ENCODE measurements around the gene ARHGEF33.
A peak's percentile ranks its signal among the peaks of the same experiment; 100 is the strongest.

Gene ARHGEF33

DNA sequence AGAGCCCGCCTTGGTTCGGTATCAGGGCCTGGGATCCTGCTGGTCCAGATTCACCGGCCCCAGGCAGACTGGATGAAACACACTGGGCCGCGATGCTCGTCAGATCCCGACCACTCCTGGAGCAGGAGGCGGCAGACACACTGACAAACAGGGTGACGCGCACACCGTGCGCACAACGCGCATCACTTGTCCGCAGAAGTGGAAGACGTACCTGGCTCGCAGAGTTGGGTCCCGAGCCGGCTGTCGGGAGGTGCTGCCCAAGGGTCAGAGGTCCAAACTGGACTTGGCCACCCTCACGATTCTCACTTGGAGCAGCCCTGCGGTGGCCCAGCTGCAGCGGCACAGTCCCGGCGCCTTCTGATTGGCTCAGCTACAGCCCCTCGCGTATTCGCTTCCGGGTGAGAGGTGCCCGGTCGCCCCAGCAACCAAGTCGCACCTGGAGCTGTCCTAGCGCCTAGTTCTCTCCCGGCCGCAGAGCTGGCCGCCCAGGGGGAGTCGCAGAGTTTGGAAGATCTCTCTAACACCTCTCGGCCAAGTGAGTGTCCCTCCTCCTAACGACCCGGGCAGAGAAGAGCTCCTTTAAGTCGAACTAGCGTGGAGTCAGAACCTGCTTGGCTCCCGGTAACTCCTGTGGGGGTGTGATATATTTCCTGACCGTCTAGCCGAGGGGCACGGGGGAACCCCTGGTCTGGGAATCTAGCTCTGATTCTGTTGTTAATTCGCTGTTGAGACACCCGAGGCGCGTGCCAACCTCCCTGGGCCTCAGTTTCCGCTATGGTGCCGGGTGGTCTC is 13.9 kb upstream of the ARHGEF33 start, which contains the start of the genes DHX57 and MORN2 (continued):
- TF ChIP-seq, protein P1, sequence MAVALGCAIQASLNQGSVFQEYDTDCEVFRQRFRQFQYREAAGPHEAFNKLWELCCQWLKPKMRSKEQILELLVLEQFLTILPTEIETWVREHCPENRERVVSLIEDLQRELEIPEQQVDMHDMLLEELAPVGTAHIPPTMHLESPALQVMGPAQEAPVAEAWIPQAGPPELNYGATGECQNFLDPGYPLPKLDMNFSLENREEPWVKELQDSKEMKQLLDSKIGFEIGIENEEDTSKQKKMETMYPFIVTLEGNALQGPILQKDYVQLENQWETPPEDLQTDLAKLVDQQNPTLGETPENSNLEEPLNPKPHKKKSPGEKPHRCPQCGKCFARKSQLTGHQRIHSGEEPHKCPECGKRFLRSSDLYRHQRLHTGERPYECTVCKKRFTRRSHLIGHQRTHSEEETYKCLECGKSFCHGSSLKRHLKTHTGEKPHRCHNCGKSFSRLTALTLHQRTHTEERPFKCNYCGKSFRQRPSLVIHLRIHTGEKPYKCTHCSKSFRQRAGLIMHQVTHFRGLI (tag by site-specific recombination; IDR thresholded peaks at IDR 0.05) = no peak
- TF ChIP-seq ZNF138 (tag by site-specific recombination; IDR thresholded peaks at IDR 0.05; ENCODE audit: borderline replicate concordance) = no peak
- no peak for TF ChIP-seq ZNF16 (tag by site-specific recombination; IDR thresholded peaks at IDR 0.05; ENCODE audit: low read depth)
- no peak for TF ChIP-seq ZNF146 (tag by site-specific recombination; IDR thresholded peaks at IDR 0.05)
- TF ChIP-seq ZNF768 (tag by site-specific recombination; IDR thresholded peaks at IDR 0.05) = no peak
- TF ChIP-seq, protein P2, sequence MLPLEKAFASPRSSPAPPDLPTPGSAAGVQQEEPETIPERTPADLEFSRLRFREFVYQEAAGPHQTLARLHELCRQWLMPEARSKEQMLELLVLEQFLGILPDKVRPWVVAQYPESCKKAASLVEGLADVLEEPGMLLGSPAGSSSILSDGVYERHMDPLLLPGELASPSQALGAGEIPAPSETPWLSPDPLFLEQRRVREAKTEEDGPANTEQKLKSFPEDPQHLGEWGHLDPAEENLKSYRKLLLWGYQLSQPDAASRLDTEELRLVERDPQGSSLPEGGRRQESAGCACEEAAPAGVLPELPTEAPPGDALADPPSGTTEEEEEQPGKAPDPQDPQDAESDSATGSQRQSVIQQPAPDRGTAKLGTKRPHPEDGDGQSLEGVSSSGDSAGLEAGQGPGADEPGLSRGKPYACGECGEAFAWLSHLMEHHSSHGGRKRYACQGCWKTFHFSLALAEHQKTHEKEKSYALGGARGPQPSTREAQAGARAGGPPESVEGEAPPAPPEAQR (tag by site-specific recombination; IDR thresholded peaks at IDR 0.05) = no peak
- TF ChIP-seq ZNF704 (tag by site-specific recombination; IDR thresholded peaks at IDR 0.05) = no peak
- TF ChIP-seq ZNF610 (tag by site-specific recombination; IDR thresholded peaks at IDR 0.05; ENCODE audit: borderline replicate concordance) = no peak
- peak; percentile 13; the same call in 1 of the 2 replicates for TF ChIP-seq TRIM28 (IDR thresholded peaks at IDR 0.05; ENCODE audit: borderline replicate concordance, low read length)
- no peak for TF ChIP-seq ZFP69B (tag by site-specific recombination; IDR thresholded peaks at IDR 0.05)
- no peak for TF ChIP-seq ZNF221 (tag by site-specific recombination; IDR thresholded peaks at IDR 0.05; ENCODE audit: borderline replicate concordance)
- TF ChIP-seq ZNF707 (tag by site-specific recombination; IDR thresholded peaks at IDR 0.05) = no peak
- TF ChIP-seq MYNN (tag by site-specific recombination; IDR thresholded peaks at IDR 0.05; ENCODE audit: borderline replicate concordance) = no peak
- TF ChIP-seq ZNF560 (tag by site-specific recombination; IDR thresholded peaks at IDR 0.05; ENCODE audit: borderline replicate concordance) = no peak
- TF ChIP-seq ZNF48 (tag by site-specific recombination; IDR thresholded peaks at IDR 0.05) = no peak
- TF ChIP-seq ZNF544 (tag by site-specific recombination; IDR thresholded peaks at IDR 0.05) = no peak
- TF ChIP-seq, protein P3, sequence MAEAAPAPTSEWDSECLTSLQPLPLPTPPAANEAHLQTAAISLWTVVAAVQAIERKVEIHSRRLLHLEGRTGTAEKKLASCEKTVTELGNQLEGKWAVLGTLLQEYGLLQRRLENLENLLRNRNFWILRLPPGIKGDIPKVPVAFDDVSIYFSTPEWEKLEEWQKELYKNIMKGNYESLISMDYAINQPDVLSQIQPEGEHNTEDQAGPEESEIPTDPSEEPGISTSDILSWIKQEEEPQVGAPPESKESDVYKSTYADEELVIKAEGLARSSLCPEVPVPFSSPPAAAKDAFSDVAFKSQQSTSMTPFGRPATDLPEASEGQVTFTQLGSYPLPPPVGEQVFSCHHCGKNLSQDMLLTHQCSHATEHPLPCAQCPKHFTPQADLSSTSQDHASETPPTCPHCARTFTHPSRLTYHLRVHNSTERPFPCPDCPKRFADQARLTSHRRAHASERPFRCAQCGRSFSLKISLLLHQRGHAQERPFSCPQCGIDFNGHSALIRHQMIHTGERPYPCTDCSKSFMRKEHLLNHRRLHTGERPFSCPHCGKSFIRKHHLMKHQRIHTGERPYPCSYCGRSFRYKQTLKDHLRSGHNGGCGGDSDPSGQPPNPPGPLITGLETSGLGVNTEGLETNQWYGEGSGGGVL (tag by site-specific recombination; IDR thresholded peaks at IDR 0.05) = no peak
- TF ChIP-seq ZNF549 (tag by site-specific recombination; IDR thresholded peaks at IDR 0.05) = no peak
- TF ChIP-seq, protein P4, sequence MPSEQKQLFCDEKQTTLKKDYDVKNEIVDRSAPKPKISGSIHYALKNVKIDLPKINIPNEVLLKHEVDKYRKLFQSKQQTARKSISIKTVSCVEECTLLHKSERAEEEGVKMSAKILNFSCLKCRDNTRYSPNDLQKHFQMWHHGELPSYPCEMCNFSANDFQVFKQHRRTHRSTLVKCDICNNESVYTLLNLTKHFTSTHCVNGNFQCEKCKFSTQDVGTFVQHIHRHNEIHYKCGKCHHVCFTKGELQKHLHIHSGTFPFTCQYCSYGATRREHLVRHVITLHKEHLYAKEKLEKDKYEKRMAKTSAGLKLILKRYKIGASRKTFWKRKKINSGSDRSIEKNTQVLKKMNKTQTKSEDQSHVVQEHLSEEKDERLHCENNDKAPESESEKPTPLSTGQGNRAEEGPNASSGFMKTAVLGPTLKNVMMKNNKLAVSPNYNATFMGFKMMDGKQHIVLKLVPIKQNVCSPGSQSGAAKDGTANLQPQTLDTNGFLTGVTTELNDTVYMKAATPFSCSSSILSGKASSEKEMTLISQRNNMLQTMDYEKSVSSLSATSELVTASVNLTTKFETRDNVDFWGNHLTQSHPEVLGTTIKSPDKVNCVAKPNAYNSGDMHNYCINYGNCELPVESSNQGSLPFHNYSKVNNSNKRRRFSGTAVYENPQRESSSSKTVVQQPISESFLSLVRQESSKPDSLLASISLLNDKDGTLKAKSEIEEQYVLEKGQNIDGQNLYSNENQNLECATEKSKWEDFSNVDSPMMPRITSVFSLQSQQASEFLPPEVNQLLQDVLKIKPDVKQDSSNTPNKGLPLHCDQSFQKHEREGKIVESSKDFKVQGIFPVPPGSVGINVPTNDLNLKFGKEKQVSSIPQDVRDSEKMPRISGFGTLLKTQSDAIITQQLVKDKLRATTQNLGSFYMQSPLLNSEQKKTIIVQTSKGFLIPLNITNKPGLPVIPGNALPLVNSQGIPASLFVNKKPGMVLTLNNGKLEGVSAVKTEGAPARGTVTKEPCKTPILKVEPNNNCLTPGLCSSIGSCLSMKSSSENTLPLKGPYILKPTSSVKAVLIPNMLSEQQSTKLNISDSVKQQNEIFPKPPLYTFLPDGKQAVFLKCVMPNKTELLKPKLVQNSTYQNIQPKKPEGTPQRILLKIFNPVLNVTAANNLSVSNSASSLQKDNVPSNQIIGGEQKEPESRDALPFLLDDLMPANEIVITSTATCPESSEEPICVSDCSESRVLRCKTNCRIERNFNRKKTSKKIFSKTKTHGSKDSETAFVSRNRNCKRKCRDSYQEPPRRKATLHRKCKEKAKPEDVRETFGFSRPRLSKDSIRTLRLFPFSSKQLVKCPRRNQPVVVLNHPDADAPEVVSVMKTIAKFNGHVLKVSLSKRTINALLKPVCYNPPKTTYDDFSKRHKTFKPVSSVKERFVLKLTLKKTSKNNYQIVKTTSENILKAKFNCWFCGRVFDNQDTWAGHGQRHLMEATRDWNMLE (tag by site-specific recombination; conservative IDR thresholded peaks at IDR 0.05; ENCODE audit: low read depth) = peak; percentile 91
- TF ChIP-seq ZNF148 (tag by site-specific recombination; IDR thresholded peaks at IDR 0.05; ENCODE audit: borderline replicate concordance) = no peak
- no peak for TF ChIP-seq ZSCAN30 (tag by site-specific recombination; IDR thresholded peaks at IDR 0.05)
- TF ChIP-seq ZNF76 (tag by site-specific recombination; IDR thresholded peaks at IDR 0.05; ENCODE audit: borderline replicate concordance, low read depth) = no peak; the same call in 1 of the 2 replicates
- no peak; the same call in 1 of the 2 replicates for TF ChIP-seq ZNF394 (tag by site-specific recombination; IDR thresholded peaks at IDR 0.05; ENCODE audit: borderline replicate concordance)
- TF ChIP-seq ZNF133 (tag by site-specific recombination; IDR thresholded peaks at IDR 0.05) = no peak
- no peak for TF ChIP-seq ZSCAN23 (tag by site-specific recombination; IDR thresholded peaks at IDR 0.05)
- no peak for TF ChIP-seq ZNF324 (tag by site-specific recombination; IDR thresholded peaks at IDR 0.05)
